Heart left ventricle (tissue), 16 donors: ENCODE data around the gene CTXND1. TPM values are rescaled to one million over a fixed set of nuclear protein-coding genes. Genes with fewer than 3 reads are reported as not detected.

Source experiments
- ATAC-seq, 4 donors: fragments of 200-7000 bp; cut with Tn5 transposase; one replicate each; pipeline ENCODE4 v1.9.1; 2020 to 2022; ENCODE audit warnings: moderate library complexity in 4 of 4, mild to moderate bottlenecking in 3 of 4, moderate number of reproducible peaks in 1 of 4
- DNase-seq, 5 donors: peaks; one replicate each; pipeline ENCODE4 v3.0.0-alpha.2; 2020
- H3K27ac ChIP-seq, 12 donors: fragments of 200-600 bp; sonication (generic) in 4 of 12; one replicate each; pipeline versions ENCODE4 v1.5.0 to v1.8.0; 2016 to 2022; ENCODE audit warnings: mild to moderate bottlenecking in 2 of 12
- H3K27me3 ChIP-seq, 9 donors: fragments of 200-600 bp; sonication (generic) in 2 of 9; one replicate each; pipeline versions ENCODE4 v1.5.1 to v1.8.0; 2016 to 2022; ENCODE audit warnings: mild to moderate bottlenecking in 3 of 9
- H3K36me3 ChIP-seq, 9 donors: fragments of 200-600 bp; sonication (generic) in 2 of 9; one replicate each; pipeline versions ENCODE4 v1.5.0 to v1.8.0; 2018 to 2022; ENCODE audit warnings: mild to moderate bottlenecking in 2 of 9
- H3K4me1 ChIP-seq, 12 donors: fragments of 200-600 bp; sonication (generic) in 4 of 12; one replicate each; pipeline versions ENCODE4 v1.5.0 to v1.8.0; 2016 to 2022; ENCODE audit warnings: mild to moderate bottlenecking in 3 of 12
- H3K4me3 ChIP-seq, 12 donors: fragments of 200-600 bp; sonication (generic) in 4 of 12; one replicate each; pipeline versions ENCODE4 v1.5.0 to v1.8.0; 2017 to 2022; ENCODE audit warnings: mild to moderate bottlenecking in 9 of 12, moderate library complexity in 4 of 12
- H3K9me3 ChIP-seq, 12 donors: fragments of 200-600 bp; sonication (generic) in 4 of 12; one replicate each; pipeline versions ENCODE4 v1.5.0 to v1.8.0; 2016 to 2022; ENCODE audit warnings: mild to moderate bottlenecking in 1 of 12
- CTCF ChIP-seq, 12 donors: fragments of 200-600 bp; sonication (generic) in 4 of 12; IDR thresholded peaks; one replicate each; pipeline versions ENCODE4 v1.5.0 to v1.8.0; 2018 to 2022; ENCODE audit warnings: antibody characterized with exemption in 12 of 12, mild to moderate bottlenecking in 5 of 12
- POLR2A ChIP-seq, 2 donors: fragments of 450-650 bp; IDR thresholded peaks; one replicate each; pipeline ENCODE4 v1.6.1; 2017; ENCODE audit warnings: antibody characterized with exemption in 2 of 2, mild to moderate bottlenecking in 2 of 2, moderate library complexity in 2 of 2
- WGBS, 4 donors: extraction: QIAGEN DNeasy Blood & Tissue Kit in 2 of 4; methylation state at CpG; one replicate each; pipeline versions ENCODE4 v1.1.5 to v1.1.7; 2013 to 2018; 5-methylcytosine and 5-hydroxymethylcytosine counted together
- intact Hi-C, 10 donors: fragments of 100-400 bp; cut with DNase I; formaldehyde crosslinking; loops; one replicate each; pipeline versions ENCODE4 v1.11.1 to v1.14.2; 2022
- polyA plus RNA-seq, 2 donors: library from polyadenylated mRNA; stranded (reverse); fragments of 200-250 nt; gene quantifications; one replicate each; pipeline ENCODE4 v1.2.3, GENCODE V29; 2013
- total RNA-seq, 9 donors: library from RNA; depleted of rRNA in 2 of 9; stranded (reverse); fragments of >200 nt in 2 of 9; fragmentation: NEBNext Ultra II Directional in 3 of 9; extraction: Animal tissue kit (Norgen Biotek cat#: 25700) in 3 of 9; gene quantifications; one replicate each; pipeline versions ENCODE4 v1.1.0 to v1.2.4, GENCODE V29; 2016 to 2023
- donor health status: ischemic (EF 13 %, LVEDD 7.1; RV severe dilation, severe dysfunction).
- donor health status: healthy with polysubstance abuse.
- donor health status: DM: no; HTN: yes; CAD: no.
- donor health status: DM: no; HTN: no; CAD: no.
- donor health status: ischemic (EF 25% LVEDD 6.9; RV normal size, moderate dysfunction).
- donor health status: ischemic (EF 25% LVEDD 5.7; RV mildly dilated, moderate dysfunction).
- donor health status: healthy.
- donor health status: DM: yes; HTN: yes; CAD: no.
- donor health status: ischemic (EF 35%, LVEDD 5.7; RV mildly dilated, moderate dysfunction).
- donor health status: nonischemic (EF 11% LVEDD 7.7; RV severe dilation, severe dysfunction).
- donor health status: DM: yes; HTN: yes; CAD: no.
- donor health status: PGD.
- donor health status: ischemic (EF 29% LVEDD 5.4; RV normal size, mild dysfunction).
- donor health status: nonischemic (EF 23%, LVEDD 6.1; RV moderate dilation, normal function).

The CTXND1 gene
- total and polyA plus RNA-seq, 11 donors = 0.14 to 9.5 (median 2.9) TPM

GRCh38 chr15:80175436-80175835 is 76.6 kb downstream of the CTXND1 start:
- DNase-seq (no peak), ATAC-seq (no peak)
- H3K27me3 ChIP-seq = no peaks in the 10 kb centered on the region
- H3K4me3 ChIP-seq = no peak overlapping the region
- H3K4me1 ChIP-seq = peaks cover 0 to 12% (median 0%) of the 10 kb centered on the region in 12 donors
- H3K36me3 ChIP-seq = peaks cover 0 to 16% (median 2%) of the 10 kb centered on the region in 9 donors
- intact Hi-C loops = loop anchor here in 6 of 10 donors (5.0 to 10.0 kb wide), 3 partner anchors 281 to 791 kb away; partner anchors contain the start of gene MTHFS (in 3 of the 6)
- H3K27ac ChIP-seq = no peak overlapping the region
- H3K9me3 ChIP-seq = no peaks in the 10 kb centered on the region
- WGBS, 4 donors = 94 to 98% (median 94%) methylated on average over 6 to 9 of the region's 9 CpGs
- TF ChIP-seq CTCF (IDR thresholded peaks at IDR 0.05) (no peak), POLR2A (IDR thresholded peaks at IDR 0.05) (no peak)

GRCh38 chr15:80174017-80174746 is 77.8 kb downstream of the CTXND1 start:
- Histone ChIP-seq H3K27ac (peak overlapping the region in 6 of 12 donors; percentile 24 to 71 (median 38)), H3K4me3 (no peak overlapping the region), H3K36me3 (peaks cover 0 to 11% (median 0%) of the 10 kb centered on the region in 9 donors), H3K9me3 (no peaks in the 10 kb centered on the region), H3K27me3 (no peaks in the 10 kb centered on the region), H3K4me1 (peaks cover 0 to 12% (median 0%) of the 10 kb centered on the region in 12 donors)
- ATAC-seq (peak; percentile 78 to 88 (median 83)), DNase-seq (peak in 2 of 5 donors; percentile 37 to 61)
- no peak for TF ChIP-seq CTCF (IDR thresholded peaks at IDR 0.05)
- WGBS, 4 donors = 76 to 85% (median 81%) methylated on average over 11 of the region's 11 CpGs
- intact Hi-C loops = loop anchor here in 7 of 10 donors (5.0 to 10.0 kb wide), 3 partner anchors 279 to 792 kb away; partner anchors contain the start of gene MTHFS (in 3 of the 7)

- Histone ChIP-seq H3K4me3 (no peak overlapping the region), H3K9me3 (no peaks in the 10 kb centered on the region), H3K27ac (no peak overlapping the region), H3K4me1 (peaks cover 0 to 12% (median 0%) of the 10 kb centered on the region in 12 donors), H3K27me3 (no peaks in the 10 kb centered on the region), H3K36me3 (peaks cover 0 to 15% (median 0%) of the 10 kb centered on the region in 9 donors)
- WGBS, 4 donors = 69 to 74% (median 72%) methylated on average over 7 to 10 of the region's 10 CpGs
- ATAC-seq (peak; percentile 42 to 77 (median 54)), DNase-seq (peak in 3 of 5 donors; percentile 48 to 52 (median 49))
- TF ChIP-seq CTCF (IDR thresholded peaks at IDR 0.05) (peak; percentile 45 to 72 (median 62)), POLR2A (IDR thresholded peaks at IDR 0.05) (no peak)
- intact Hi-C loops = loop anchor here in 7 of 10 donors (2.0 to 10.0 kb wide), 4 partner anchors 278 to 792 kb away; partner anchors contain the start of gene MTHFS (in 3 of the 7)
Observed at GRCh38 chr15:80173022-80173759, 78.8 kb downstream of the CTXND1 start.

GRCh38 chr15:80172401-80172800 is 79.6 kb downstream of the CTXND1 start:
- no peaks in the 10 kb centered on the region for H3K27me3 ChIP-seq
- H3K9me3 ChIP-seq = no peaks in the 10 kb centered on the region
- peaks cover 0 to 13% (median 0%) of the 10 kb centered on the region in 9 donors for H3K36me3 ChIP-seq
- ATAC-seq (no peak), DNase-seq (no peak)
- TF ChIP-seq POLR2A (IDR thresholded peaks at IDR 0.05) (no peak), CTCF (IDR thresholded peaks at IDR 0.05) (no peak)
- peaks cover 0 to 12% (median 0%) of the 10 kb centered on the region in 12 donors for H3K4me1 ChIP-seq
- H3K4me3 ChIP-seq = no peak overlapping the region
- 74 to 89% (median 78%) methylated on average over 8 of the region's 8 CpGs for WGBS, 4 donors
- intact Hi-C loops = loop anchor here in 7 of 10 donors (2.0 to 10.0 kb wide), 4 partner anchors 278 to 792 kb away; partner anchors contain the start of gene MTHFS (in 3 of the 7)
- H3K27ac ChIP-seq = no peak overlapping the region
